GM12865 (cell line): Measurements from ENCODE around the gene OTOS.

Experiments
- DNase-seq: peaks from one replicate; pipeline ENCODE4 v3.0.0; 2010; ENCODE audit warnings: low read depth
- H3K4me3 ChIP-seq: 2 replicates; pipeline ENCODE4 v1.5.1; 2011; ENCODE audit warnings: mild to moderate bottlenecking, low read depth, low read length, control low read depth
- TF ChIP-seq, protein P1 (sequence below): IDR thresholded peaks from 2 replicates; pipeline ENCODE4 v1.5.1; 2011; ENCODE audit warnings: low read length, control low read depth, low read depth, inconsistent platforms; ENCODE audit not compliant: insufficient read depth; ENCODE audit errors: missing control alignments

OTOS gene

DNA sequence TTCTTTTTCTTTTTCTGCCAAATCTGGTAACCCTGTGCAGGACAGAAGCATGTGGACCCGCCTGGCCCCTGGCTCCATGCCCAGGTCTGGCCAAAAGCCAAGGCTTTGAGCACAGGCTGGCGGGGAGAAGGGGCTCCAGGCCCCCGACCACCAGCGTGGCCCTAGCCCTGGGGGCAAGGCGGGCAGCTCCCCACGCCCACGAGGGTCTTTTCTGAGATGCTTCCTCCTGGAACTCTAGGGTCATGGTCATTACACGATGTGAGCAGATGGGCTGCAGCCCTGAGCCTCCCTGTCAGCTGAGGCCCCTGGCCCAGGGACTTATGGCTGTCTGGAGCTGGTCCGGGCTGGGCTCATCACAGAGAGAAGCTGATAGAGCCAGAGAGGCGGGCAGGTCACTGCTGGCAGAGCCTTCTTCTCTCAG lies 5.7 kb upstream of the OTOS start:
- TF ChIP-seq, protein P1, sequence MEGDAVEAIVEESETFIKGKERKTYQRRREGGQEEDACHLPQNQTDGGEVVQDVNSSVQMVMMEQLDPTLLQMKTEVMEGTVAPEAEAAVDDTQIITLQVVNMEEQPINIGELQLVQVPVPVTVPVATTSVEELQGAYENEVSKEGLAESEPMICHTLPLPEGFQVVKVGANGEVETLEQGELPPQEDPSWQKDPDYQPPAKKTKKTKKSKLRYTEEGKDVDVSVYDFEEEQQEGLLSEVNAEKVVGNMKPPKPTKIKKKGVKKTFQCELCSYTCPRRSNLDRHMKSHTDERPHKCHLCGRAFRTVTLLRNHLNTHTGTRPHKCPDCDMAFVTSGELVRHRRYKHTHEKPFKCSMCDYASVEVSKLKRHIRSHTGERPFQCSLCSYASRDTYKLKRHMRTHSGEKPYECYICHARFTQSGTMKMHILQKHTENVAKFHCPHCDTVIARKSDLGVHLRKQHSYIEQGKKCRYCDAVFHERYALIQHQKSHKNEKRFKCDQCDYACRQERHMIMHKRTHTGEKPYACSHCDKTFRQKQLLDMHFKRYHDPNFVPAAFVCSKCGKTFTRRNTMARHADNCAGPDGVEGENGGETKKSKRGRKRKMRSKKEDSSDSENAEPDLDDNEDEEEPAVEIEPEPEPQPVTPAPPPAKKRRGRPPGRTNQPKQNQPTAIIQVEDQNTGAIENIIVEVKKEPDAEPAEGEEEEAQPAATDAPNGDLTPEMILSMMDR: no peak
- DNase-seq: no peak
- no peak overlapping the region for H3K4me3 ChIP-seq

DNA sequence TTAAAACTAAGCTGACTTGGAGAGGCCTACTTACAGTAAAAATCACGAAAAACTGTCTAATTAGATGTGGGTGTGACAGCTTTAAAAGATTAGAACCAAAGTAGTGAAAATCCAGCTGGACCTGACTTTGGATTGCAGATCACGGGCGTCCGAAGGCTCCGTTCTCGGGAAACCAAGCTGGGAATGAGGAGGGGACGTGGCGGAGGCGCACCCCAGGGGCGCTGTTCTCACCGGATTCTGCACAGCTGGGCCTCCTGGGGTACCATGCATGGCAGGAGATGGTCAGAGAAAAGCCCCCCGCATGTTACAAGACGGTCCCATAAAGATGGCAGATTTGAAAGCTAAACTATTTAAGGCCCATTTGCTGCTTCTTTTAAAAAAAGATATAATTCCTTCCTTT lies 5.0 kb upstream of the OTOS start:
- DNase-seq: no peak
- H3K4me3 ChIP-seq: no peak overlapping the region
- TF ChIP-seq, protein P1: no peak

DNA sequence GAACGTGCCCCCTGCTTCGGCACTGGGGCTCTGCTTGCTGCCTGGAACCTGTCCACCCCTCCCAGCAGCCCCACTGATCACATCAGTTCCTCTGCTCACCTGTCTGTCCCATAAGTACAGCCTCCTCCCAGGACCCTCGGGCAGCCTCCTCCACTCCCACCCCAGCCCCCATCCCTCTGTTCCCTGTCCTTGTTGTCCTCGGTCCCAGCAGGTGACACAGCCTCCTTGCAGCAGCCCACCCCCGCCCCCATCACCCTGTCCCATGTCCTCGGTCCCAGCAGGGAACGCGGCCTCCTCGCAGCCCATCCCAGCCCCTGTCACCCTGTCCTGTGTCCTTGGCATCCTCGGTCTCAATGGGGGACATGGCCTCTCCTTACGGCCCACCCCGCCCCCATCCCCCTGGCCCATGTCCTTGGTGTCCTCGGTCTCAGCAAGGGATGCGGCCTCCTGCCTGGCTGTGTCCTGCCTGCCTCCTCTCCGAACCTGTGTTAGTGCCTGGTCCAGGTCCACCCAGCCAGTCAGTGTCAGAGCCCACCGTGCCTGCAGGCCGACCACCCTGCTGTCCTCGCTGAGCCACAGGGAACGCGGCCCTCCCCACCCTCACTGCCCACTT lies 4.3 kb upstream of the OTOS start:
- TF ChIP-seq, protein P1: no peak
- no peak overlapping the region for H3K4me3 ChIP-seq
- DNase-seq: no peak

DNA sequence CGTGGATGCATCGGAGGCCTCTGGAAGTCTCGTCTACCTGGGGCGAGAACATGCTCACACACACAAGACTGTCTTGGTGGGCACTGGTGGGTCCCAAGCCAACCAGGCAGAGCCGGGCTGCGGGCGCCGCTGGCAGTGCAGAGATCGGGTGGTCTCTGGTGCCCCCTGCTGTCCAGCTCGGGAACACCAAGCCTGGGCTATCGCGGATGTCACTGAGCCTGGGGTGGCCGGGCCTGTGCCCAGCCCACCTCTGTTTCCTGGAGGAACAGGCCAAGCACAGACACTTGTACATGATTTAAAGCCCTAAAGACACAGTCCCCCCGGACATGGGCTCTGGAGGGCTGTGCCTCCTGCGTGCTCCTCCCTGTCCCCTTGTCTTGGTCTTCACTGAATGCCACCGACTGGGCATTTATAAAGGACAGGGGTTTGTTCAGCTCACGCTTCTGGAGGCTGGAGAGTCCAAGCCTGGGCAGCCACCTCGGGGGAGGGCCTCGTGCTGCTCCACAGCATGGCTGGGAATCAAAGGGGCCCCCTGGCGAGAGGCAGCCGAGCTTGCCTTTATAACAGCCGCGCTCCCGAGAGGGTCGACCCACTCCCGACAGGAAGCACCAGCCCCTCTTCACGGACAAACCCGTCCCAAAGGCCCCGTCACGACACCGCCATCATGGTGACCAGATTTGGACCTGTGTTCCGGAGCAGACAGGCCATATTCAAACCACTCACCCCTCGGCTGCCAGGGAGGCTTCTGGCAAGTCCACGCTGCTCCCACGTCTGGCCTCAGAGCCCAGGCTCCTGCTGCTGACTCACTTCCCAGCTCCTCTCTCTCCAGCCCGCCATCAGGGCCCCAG lies 3.6 kb upstream of the OTOS start:
- TF ChIP-seq, protein P1: peak; percentile 91
- no peak overlapping the region for H3K4me3 ChIP-seq
- DNase-seq: peak; percentile 58

DNA sequence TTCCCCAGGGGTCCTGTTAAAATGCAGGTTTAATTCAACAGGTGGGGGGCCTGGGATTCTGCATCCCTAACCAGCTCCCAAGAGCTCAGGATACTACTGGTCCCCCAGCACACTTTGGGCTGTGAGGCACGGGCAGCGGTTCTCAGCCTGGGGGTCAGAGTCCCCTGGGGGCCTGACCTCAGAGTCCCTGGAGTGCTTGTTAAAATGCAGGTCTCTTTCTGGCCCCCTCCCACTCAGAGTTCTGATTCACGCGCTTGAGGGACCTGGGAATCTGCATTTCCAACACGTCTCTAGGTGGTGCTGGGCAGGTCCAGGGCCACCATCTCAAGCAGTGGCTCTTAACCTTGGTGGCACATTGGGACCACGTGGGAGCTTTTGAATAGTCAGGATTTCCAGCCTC lies 2.8 kb upstream of the OTOS start:
- TF ChIP-seq, protein P1: no peak
- no peak overlapping the region for H3K4me3 ChIP-seq
- DNase-seq: no peak

DNA sequence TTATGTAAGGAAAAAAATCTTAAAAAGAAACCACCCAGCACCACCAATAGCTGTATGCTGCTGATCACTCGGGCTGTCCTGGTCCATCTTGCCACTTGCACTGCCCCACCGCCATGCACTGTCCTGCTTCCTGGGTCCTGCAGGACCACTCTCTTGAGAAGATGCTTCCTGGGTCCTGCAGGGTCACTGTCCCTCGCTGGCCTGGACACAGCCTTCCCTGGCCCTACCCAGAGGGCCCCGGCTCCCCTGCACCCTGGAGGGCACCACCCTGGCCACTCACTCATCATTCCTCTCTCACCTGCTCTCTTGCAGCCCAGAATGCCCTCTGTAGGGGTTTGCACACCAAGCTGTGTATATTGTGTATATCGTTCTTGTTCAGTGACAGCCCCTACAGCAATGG lies 2.4 kb upstream of the OTOS start:
- DNase-seq: no peak
- no peak overlapping the region for H3K4me3 ChIP-seq

More for the DNA sequence above, 2.4 kb upstream of the OTOS start:
- TF ChIP-seq, protein P1: no peak
